Breast epithelium (tissue), 4 donors: Measurements from ENCODE around the gene TMEM63B. TPM values are rescaled to one million over a fixed set of nuclear protein-coding genes. Genes with fewer than 3 reads are reported as not detected.

Experiments
- DNase-seq, 2 donors: peaks; one replicate each; pipeline ENCODE4 v3.0.0-alpha.2; 2019; ENCODE audit warnings: low spot score in 2 of 2
- H3K27ac ChIP-seq, 2 donors: fragments of 200-600 bp; sonication (generic) in 1 of 2; one replicate each; pipeline ENCODE4 v1.5.1; 2016 to 2019; ENCODE audit warnings: mild to moderate bottlenecking in 1 of 2
- H3K27me3 ChIP-seq, 2 donors: fragments of 200-600 bp; sonication (generic) in 1 of 2; one replicate each; pipeline versions ENCODE4 v1.5.1 to v1.6.0; 2017 to 2019; ENCODE audit warnings: control low read depth in 1 of 2, mild to moderate bottlenecking in 1 of 2
- H3K36me3 ChIP-seq: fragments of 200-600 bp; one replicate; pipeline ENCODE4 v1.5.1; 2019
- H3K4me1 ChIP-seq, 2 donors: fragments of 200-600 bp; sonication (generic); one replicate each; pipeline ENCODE4 v1.5.1; 2016 to 2019; ENCODE audit warnings: control low read depth in 1 of 2
- H3K4me3 ChIP-seq, 3 donors: fragments of 200-600 bp; sonication (generic); 1 replicate in 2 of 3; 2 replicates in 1 of 3; pipeline ENCODE4 v1.5.1; 2016 to 2019; ENCODE audit warnings: mild to moderate bottlenecking in 3 of 3, moderate library complexity in 2 of 3
- H3K9me3 ChIP-seq, 2 donors: fragments of 200-600 bp; sonication (generic) in 1 of 2; one replicate each; pipeline ENCODE4 v1.5.1; 2016 to 2019; ENCODE audit warnings: control low read depth in 1 of 2
- POLR2A ChIP-seq: fragments of 450-650 bp; IDR thresholded peaks from one replicate; pipeline ENCODE4 v1.6.1; 2016; ENCODE audit warnings: antibody characterized with exemption, mild to moderate bottlenecking, moderate library complexity
- POLR2AphosphoS5 ChIP-seq, 3 donors: sonication (generic); formaldehyde crosslinking; IDR thresholded peaks; one replicate each; pipeline ENCODE4 v1.6.1; 2017; ENCODE audit warnings: antibody characterized with exemption in 3 of 3
- intact Hi-C: fragments of 100-400 bp; cut with DNase I; formaldehyde crosslinking; loops from one replicate; pipeline ENCODE4 v1.15.1; 2023; ENCODE audit warnings: low total_unique reads
- total RNA-seq, 3 donors: library from RNA; depleted of rRNA; stranded (reverse); fragments of >200 nt; gene quantifications; one replicate each; pipeline ENCODE4 v1.1.0, GENCODE V29; 2016
- TF ChIP-seq, protein P1 (sequence below), 3 donors: fragments of 450-650 bp; IDR thresholded peaks; one replicate each; pipeline ENCODE4 v1.5.1; 2016 to 2017; ENCODE audit warnings: antibody characterized with exemption in 3 of 3, mild to moderate bottlenecking in 3 of 3, moderate library complexity in 3 of 3

Gene TMEM63B
- total RNA-seq, 3 donors from 2014 or later, result 16.7 to 21.8 (median 18.9) TPM

GRCh38 chr6:44080561-44081521, 46.5 kb upstream of the TMEM63B start:
- no peaks in the 10 kb centered on the region for H3K36me3 ChIP-seq
- H3K9me3 ChIP-seq, result no peaks in the 10 kb centered on the region
- intact Hi-C loops, result no loop called here
- DNase-seq, result no peak
- no peak overlapping the region for H3K4me3 ChIP-seq
- TF ChIP-seq, protein P1, sequence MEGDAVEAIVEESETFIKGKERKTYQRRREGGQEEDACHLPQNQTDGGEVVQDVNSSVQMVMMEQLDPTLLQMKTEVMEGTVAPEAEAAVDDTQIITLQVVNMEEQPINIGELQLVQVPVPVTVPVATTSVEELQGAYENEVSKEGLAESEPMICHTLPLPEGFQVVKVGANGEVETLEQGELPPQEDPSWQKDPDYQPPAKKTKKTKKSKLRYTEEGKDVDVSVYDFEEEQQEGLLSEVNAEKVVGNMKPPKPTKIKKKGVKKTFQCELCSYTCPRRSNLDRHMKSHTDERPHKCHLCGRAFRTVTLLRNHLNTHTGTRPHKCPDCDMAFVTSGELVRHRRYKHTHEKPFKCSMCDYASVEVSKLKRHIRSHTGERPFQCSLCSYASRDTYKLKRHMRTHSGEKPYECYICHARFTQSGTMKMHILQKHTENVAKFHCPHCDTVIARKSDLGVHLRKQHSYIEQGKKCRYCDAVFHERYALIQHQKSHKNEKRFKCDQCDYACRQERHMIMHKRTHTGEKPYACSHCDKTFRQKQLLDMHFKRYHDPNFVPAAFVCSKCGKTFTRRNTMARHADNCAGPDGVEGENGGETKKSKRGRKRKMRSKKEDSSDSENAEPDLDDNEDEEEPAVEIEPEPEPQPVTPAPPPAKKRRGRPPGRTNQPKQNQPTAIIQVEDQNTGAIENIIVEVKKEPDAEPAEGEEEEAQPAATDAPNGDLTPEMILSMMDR (IDR thresholded peaks at IDR 0.05), result no peak
- TF ChIP-seq POLR2A (no peak), POLR2AphosphoS5 (IDR thresholded peaks at IDR 0.05) (no peak)
- H3K4me1 ChIP-seq, result peaks cover 0 to 12% of the 10 kb centered on the region in 2 donors
- H3K27me3 ChIP-seq, result no peaks in the 10 kb centered on the region
- H3K27ac ChIP-seq, result no peak overlapping the region

GRCh38 chr6:44081753-44082152, 45.6 kb upstream of the TMEM63B start:
- Histone ChIP-seq H3K4me1 (peaks cover 0 to 6% of the 10 kb centered on the region in 2 donors), H3K27ac (no peak overlapping the region), H3K4me3 (no peak overlapping the region), H3K9me3 (no peaks in the 10 kb centered on the region), H3K36me3 (no peaks in the 10 kb centered on the region), H3K27me3 (no peaks in the 10 kb centered on the region)
- intact Hi-C loops, result no loop called here
- TF ChIP-seq POLR2AphosphoS5 (IDR thresholded peaks at IDR 0.05), result no peak
- TF ChIP-seq, protein P1 (IDR thresholded peaks at IDR 0.05), result no peak
- no peak for TF ChIP-seq POLR2A
- no peak for DNase-seq

- intact Hi-C loops, result no loop called here
- TF ChIP-seq POLR2A (no peak), POLR2AphosphoS5 (IDR thresholded peaks at IDR 0.05) (no peak)
- TF ChIP-seq, protein P1 (IDR thresholded peaks at IDR 0.05), result no peak
These were observed 44.5 kb upstream of the TMEM63B start for GRCh38 chr6:44082872-44083321.

DNA sequence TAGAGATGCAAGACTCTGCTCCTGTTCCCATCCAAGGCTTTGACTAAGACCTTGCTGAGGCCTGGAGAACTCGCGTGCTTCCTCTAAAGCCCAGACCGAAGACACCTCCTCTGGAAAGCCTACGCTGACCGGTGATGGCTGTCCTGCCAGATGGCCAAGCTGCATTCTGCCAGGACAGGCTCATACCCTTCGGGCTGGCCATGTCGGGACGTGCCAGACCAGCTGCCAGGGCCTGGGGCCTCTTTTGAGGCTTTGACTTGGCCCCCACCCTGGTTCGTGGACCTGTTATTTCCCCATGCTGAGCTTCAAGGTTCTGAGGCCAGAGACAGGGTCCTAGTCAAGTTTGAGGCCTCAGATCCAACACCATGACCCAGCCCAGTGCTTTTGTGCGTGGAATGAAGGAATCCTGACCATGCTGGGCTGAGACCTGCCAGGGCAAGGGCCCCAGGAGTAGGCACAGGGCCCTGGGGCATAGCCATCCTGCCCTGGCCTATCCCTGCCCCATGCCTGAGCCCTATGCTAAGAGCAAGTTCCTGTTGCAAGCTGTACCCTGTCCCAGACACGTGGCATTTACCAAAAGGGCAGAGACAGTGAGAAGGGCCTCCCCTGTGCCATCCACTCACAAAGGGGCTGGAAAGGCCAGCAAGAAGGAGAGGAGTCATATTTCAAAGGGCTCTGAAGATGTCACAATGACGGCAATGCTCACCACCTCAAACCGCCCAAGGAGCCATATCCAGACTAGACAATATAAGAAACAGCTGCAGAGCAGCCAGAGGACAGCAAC, 42.9 kb upstream of the TMEM63B start:
- no peak overlapping the region for H3K4me3 ChIP-seq
- H3K27ac ChIP-seq, result peak overlapping the region; percentile 11 to 43
- no peaks in the 10 kb centered on the region for H3K36me3 ChIP-seq
- intact Hi-C loops, result no loop called here
- H3K27me3 ChIP-seq, result no peaks in the 10 kb centered on the region
- H3K9me3 ChIP-seq, result no peaks in the 10 kb centered on the region
- DNase-seq, result no peak
- H3K4me1 ChIP-seq, result no peaks in the 10 kb centered on the region
- TF ChIP-seq POLR2A, result no peak
- no peak for TF ChIP-seq POLR2AphosphoS5 (IDR thresholded peaks at IDR 0.05)
- TF ChIP-seq, protein P1 (IDR thresholded peaks at IDR 0.05), result no peak

More at GRCh38 chr6:44082872-44083321, 44.5 kb upstream of the TMEM63B start:
- H3K4me3 ChIP-seq, result no peak overlapping the region
- H3K36me3 ChIP-seq, result no peaks in the 10 kb centered on the region
- H3K27me3 ChIP-seq, result no peaks in the 10 kb centered on the region
- no peak overlapping the region for H3K27ac ChIP-seq
- H3K9me3 ChIP-seq, result no peaks in the 10 kb centered on the region
- no peak for DNase-seq
- H3K4me1 ChIP-seq, result no peaks in the 10 kb centered on the region
